ENCODE results near the gene FKBP15. TPM values are rescaled to one million over a fixed set of nuclear protein-coding genes. Genes with fewer than 3 reads are reported as not detected.

FKBP15 gene
- total RNA-seq, 1 donor from 2014 or later = 24.4 TPM

DNA sequence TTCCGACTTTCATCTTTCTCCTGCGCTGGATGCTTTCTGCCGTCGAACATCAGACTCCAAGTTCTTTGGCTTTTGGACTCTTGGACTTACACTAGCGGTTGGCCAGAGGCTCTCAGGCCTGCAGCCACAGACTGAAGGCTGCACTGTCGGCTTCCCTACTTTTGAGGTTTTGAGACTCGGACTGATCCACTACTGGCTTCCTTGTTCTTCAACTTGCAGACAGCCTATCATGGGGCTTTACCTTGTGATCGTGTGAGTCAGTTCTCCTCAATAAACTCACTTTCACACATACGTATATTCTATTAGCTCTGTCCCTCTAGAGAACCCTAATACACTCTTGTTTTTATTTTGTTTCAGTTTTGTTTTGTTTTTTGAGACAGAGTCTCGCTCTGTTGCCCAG, 10.3 kb downstream of the FKBP15 start:
- Histone ChIP-seq H3K4me1 (no peaks in the 10 kb centered on the region), H3K27ac (no peak overlapping the region), H3K4me3 (no peak overlapping the region), H3K9me3 (no peaks in the 10 kb centered on the region), H3K36me3 (peaks cover 29 to 54% of the 10 kb centered on the region in 2 donors), H3K27me3 (no peaks in the 10 kb centered on the region)
- no peak for DNase-seq (ENCODE audit: low spot score in 2 of 2)
- TF ChIP-seq, protein P1, sequence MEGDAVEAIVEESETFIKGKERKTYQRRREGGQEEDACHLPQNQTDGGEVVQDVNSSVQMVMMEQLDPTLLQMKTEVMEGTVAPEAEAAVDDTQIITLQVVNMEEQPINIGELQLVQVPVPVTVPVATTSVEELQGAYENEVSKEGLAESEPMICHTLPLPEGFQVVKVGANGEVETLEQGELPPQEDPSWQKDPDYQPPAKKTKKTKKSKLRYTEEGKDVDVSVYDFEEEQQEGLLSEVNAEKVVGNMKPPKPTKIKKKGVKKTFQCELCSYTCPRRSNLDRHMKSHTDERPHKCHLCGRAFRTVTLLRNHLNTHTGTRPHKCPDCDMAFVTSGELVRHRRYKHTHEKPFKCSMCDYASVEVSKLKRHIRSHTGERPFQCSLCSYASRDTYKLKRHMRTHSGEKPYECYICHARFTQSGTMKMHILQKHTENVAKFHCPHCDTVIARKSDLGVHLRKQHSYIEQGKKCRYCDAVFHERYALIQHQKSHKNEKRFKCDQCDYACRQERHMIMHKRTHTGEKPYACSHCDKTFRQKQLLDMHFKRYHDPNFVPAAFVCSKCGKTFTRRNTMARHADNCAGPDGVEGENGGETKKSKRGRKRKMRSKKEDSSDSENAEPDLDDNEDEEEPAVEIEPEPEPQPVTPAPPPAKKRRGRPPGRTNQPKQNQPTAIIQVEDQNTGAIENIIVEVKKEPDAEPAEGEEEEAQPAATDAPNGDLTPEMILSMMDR (IDR thresholded peaks at IDR 0.05) = no peak
- intact Hi-C loops (cut with DNase I) = no loop called here

DNA sequence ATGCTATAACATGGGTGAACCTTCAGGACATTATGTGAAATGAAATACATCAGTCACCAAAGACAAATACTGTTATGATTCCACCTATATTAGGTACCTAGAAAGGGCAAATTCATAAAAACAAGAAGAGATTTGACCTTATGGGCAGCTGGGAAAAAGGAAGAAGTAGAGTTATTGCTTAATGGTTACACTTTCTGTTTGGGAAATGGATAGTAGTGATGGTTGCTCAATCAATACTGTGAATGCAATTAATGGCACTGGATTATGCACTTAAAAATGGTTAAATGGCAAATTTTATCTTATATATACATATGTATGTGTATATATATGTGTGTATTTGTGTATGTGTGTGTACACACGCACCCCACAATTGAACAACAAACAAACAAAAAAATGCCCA, 15.2 kb downstream of the FKBP15 start:
- no peak overlapping the region for H3K4me3 ChIP-seq
- H3K27me3 ChIP-seq = no peaks in the 10 kb centered on the region
- DNase-seq (ENCODE audit: low spot score in 2 of 2) = no peak
- H3K9me3 ChIP-seq = no peaks in the 10 kb centered on the region
- no peaks in the 10 kb centered on the region for H3K4me1 ChIP-seq
- peaks cover 42 to 94% of the 10 kb centered on the region in 2 donors for H3K36me3 ChIP-seq
- TF ChIP-seq, protein P1 (IDR thresholded peaks at IDR 0.05) = no peak
- intact Hi-C loops (cut with DNase I) = no loop called here
- H3K27ac ChIP-seq = no peak overlapping the region

DNA sequence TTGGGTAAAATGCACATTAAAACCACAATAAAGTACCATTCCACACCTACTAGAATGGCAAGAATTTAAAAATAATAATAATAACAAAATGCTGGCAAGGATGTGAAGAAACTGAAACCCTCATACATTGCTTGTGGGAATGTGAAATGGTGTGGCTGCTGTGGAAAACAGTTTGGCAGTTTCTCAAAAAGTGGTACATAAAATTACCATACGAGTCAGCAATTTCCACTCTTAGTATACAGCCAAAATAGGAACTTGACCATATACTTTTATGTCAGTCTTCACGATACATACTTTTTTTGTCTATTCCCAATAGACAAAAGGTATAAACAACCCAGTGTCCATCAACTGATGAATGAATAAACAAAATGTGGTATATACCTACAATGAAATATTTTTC, 15.6 kb downstream of the FKBP15 start:
- no peak overlapping the region for H3K27ac ChIP-seq
- H3K9me3 ChIP-seq = no peaks in the 10 kb centered on the region
- H3K4me3 ChIP-seq = no peak overlapping the region
- H3K4me1 ChIP-seq = no peaks in the 10 kb centered on the region
- intact Hi-C loops (cut with DNase I) = no loop called here
- H3K36me3 ChIP-seq = peaks cover 44 to 93% of the 10 kb centered on the region in 2 donors
- DNase-seq (ENCODE audit: low spot score in 2 of 2) = no peak
- no peaks in the 10 kb centered on the region for H3K27me3 ChIP-seq
- TF ChIP-seq, protein P1 (IDR thresholded peaks at IDR 0.05) = no peak

DNA sequence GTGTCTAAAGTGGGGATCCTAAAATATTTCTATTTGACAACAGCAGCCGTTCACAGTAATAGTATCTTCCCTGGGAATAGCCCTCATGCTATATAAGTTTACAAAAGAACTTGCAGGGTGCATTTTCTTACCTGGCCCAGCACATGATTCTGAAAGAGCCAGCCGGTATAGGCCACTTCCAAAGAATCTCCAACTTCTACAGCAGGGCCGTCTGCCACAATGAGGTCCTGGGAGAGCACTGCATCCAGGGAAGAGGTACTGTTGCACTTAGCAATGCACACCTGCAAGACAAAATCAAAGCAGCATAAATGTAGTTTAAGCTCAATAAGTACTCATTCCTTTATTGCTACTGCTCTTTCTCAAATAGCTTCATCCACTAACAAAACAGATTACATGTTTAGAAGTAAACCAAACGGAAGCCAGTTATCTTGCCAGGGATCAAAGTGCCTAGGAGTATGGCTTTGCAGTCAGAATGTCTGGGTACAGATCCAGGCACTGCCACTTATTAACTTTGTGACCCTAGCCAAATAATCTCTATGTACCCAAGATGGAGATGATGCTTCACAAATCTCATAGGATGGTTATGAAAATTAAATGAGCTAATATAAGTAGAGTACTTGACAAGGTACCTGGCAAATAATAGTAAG, 21.3 kb downstream of the FKBP15 start:
- Histone ChIP-seq H3K27ac (no peak overlapping the region), H3K4me1 (no peaks in the 10 kb centered on the region), H3K36me3 (peaks cover 41 to 83% of the 10 kb centered on the region in 2 donors), H3K9me3 (no peaks in the 10 kb centered on the region), H3K4me3 (no peak overlapping the region), H3K27me3 (no peaks in the 10 kb centered on the region)
- TF ChIP-seq, protein P1 (IDR thresholded peaks at IDR 0.05) = no peak
- intact Hi-C loops (cut with DNase I) = no loop called here
- no peak for DNase-seq (ENCODE audit: low spot score in 2 of 2)

DNA sequence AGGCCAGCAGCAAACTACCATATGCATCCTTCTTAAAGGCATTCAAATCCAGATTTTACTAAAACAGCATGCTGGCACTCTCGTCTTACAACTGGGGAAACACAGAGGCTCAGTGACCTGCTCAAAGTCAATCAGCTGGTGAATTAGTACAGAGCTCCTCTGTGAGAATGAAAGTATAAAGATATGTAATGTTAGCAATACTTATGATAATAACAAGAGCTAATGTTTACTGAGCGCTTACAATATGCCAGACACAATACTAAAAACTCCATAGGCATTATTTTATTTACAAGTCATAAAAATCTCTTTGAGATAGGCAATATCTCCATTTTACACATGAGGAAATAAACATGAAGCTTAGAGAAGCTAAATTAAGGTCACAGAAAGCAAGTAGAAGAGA, 28.6 kb downstream of the FKBP15 start:
- TF ChIP-seq, protein P1 (IDR thresholded peaks at IDR 0.05) = no peak
- intact Hi-C loops (cut with DNase I) = no loop called here
- Histone ChIP-seq H3K4me1 (no peaks in the 10 kb centered on the region), H3K36me3 (peaks cover 26 to 70% of the 10 kb centered on the region in 2 donors), H3K27ac (no peak overlapping the region), H3K27me3 (no peaks in the 10 kb centered on the region), H3K4me3 (no peak overlapping the region), H3K9me3 (no peaks in the 10 kb centered on the region)
- DNase-seq (ENCODE audit: low spot score in 2 of 2) = no peak

Data from ascending aorta (tissue), 2 donors.